Cardiac muscle cell (in vitro differentiated cells and primary cell): ENCODE data around the gene FHL3. TPM values are rescaled to one million over a fixed set of nuclear protein-coding genes. Genes with fewer than 3 reads are reported as not detected.

ENCODE experiments used
- DNase-seq, 2 donors: peaks; one replicate each; pipeline versions ENCODE4 v3.0.0 to v3.0.0-alpha.2; 2010 to 2017; ENCODE audit warnings: low read depth in 1 of 2, low spot score in 1 of 2
- H3K27ac ChIP-seq: fragments of 200-600 bp; sonication (generic); 2 replicates; pipeline ENCODE4 v1.5.1; 2016
- H3K27me3 ChIP-seq: fragments of 200-600 bp; sonication (generic); 2 replicates; pipeline ENCODE4 v1.6.0; 2016; ENCODE audit warnings: control low read depth
- H3K36me3 ChIP-seq: fragments of 200-600 bp; sonication (generic); 2 replicates; pipeline ENCODE4 v1.5.1; 2016; ENCODE audit warnings: control low read depth
- H3K4me1 ChIP-seq: fragments of 200-600 bp; sonication (generic); 2 replicates; pipeline ENCODE4 v1.8.1; 2017; ENCODE audit warnings: low read depth, mild to moderate bottlenecking, mixed run types
- H3K4me3 ChIP-seq: fragments of 200-600 bp; sonication (generic); 2 replicates; pipeline ENCODE4 v1.5.1; 2016; ENCODE audit warnings: mild to moderate bottlenecking
- H3K9me3 ChIP-seq: fragments of 200-600 bp; sonication (generic); 2 replicates; pipeline ENCODE4 v1.5.1; 2017; ENCODE audit warnings: low read depth, mild to moderate bottlenecking, control low read depth
- CTCF ChIP-seq: IDR thresholded peaks from 2 replicates; pipeline ENCODE4 v1.5.1; 2012; ENCODE audit warnings: low read depth, mild to moderate bottlenecking, low read length
- polyA plus RNA-seq: library from polyadenylated mRNA; unstranded; fragments of >200 nt; fragmentation: Nextera tagmentation; extraction: Ambion mirVana; gene quantifications from 2 replicates; pipeline ENCODE4 v1.2.1, GENCODE V29; 2016
- total RNA-seq: library from RNA; depleted of rRNA; stranded (reverse); fragments of >200 nt; gene quantifications from 2 replicates; pipeline ENCODE4 v1.2.3, GENCODE V29; 2016

The FHL3 gene
- total and polyA plus RNA-seq, 2 experiments from 2014 or later = 33.0 to 47.4 TPM

DNA sequence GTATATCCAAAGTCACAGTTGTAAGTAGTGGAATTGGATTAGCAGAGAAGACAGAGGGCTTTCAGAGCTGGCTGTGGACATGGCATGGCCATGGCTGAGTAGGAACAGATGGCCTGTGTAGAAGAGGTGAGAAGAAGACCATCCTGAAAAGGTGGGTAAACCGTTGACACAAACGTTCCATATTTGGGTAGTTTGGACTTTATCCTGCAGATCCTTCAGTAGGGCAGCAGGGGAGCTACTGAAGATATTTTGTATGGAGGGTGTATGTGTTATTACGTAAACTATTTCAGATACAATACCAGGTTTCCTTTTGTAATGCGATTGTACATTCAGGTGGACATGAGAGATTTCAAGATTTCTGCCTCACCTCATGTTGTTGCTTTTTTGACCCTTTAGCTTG, 8.9 kb upstream of the FHL3 start:
- Histone ChIP-seq H3K4me3 (no peak overlapping the region), H3K9me3 (no peaks in the 10 kb centered on the region), H3K27me3 (no peaks in the 10 kb centered on the region), H3K4me1 (peaks cover 10% of the 10 kb centered on the region), H3K36me3 (peaks cover 25% of the 10 kb centered on the region), H3K27ac (no peak overlapping the region)
- peak; percentile 17 for TF ChIP-seq CTCF
- DNase-seq = peak in 1 of 2 donors; percentile 27

DNA sequence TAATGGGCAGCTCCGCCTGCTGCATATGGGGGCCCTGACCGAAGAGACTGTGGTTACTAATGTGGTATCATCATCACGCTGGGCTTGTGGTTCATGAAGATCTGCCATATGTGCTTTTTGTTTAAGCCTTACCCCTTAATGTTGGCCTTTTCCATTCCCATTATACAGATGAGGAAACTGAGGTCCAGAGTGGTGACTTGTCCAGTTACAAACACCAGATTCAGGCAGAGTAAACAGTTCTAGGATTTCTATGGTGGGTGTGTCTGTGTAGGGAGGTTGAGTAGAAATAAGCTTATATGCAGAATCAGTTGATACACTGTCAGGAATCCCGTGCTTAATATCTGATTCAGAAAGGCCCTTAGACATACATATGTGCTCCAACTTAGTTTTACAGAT, 7.9 kb upstream of the FHL3 start:
- peak overlapping the region; percentile 98 for H3K27ac ChIP-seq
- no peak for TF ChIP-seq CTCF
- H3K36me3 ChIP-seq = peaks cover 18% of the 10 kb centered on the region
- no peaks in the 10 kb centered on the region for H3K9me3 ChIP-seq
- no peak for DNase-seq
- H3K4me1 ChIP-seq = peaks cover 16% of the 10 kb centered on the region
- H3K4me3 ChIP-seq = peak overlapping the region; percentile 73
- H3K27me3 ChIP-seq = no peaks in the 10 kb centered on the region

DNA sequence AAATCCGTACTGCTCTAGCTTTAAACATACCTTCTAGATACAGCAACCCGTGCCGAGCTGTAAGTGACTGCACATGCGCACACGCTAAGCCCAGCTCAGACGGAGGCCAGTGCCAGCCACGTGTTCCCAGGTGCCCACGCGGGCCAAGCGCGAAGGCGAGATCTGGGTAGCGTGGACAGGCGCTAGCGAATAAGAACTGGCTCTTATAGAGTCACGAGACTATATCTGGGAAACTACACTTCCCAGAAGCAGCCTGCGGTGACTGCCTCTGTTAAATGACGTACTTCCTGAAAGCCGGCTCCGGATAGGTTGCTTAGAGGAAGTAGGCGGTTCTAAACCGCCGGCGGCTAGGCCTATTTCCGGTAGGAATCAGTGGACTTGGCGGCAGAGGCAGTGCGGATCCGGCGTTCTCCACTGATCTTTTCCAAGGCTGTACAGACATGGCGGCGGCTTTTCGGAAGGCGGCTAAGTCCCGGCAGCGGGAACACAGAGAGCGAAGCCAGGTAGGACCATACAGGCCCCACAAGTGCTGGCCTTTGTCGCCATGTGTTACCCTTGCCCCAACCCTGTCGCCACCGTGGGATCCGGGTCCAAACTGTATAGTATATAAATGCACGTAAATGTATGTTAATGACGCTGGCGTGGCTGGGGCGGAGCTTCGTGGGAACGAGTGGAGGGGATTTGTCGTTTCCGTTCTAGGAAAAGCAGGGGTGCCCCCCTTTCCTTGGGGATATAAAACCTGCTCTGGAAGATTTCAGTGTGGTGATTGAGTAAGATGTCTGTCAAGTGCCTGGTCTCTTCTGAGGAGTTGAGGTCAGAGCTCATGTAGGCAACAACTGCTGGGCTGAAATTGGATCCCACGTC, 7.3 kb upstream of the FHL3 start, which contains the start of gene UTP11:
TSS of gene UTP11 (plus strand) at position 372 of the 864 bp plus-strand sequence. CDS start at position 441, 69 bp downstream.
- TF ChIP-seq CTCF = no peak
- H3K36me3 ChIP-seq = peaks cover 12% of the 10 kb centered on the region
- no peaks in the 10 kb centered on the region for H3K27me3 ChIP-seq
- H3K4me1 ChIP-seq = peaks cover 16% of the 10 kb centered on the region
- DNase-seq = peak; percentile 98 to 100
- no peaks in the 10 kb centered on the region for H3K9me3 ChIP-seq
- H3K4me3 ChIP-seq = peak within 1 kb of the TSS; percentile 73
- H3K27ac ChIP-seq = peak within 1 kb of the TSS; percentile 98

GRCh38 chr1:38009841-38010180, 4.5 kb upstream of the FHL3 start:
- Histone ChIP-seq H3K4me3 (no peak overlapping the region), H3K27me3 (no peaks in the 10 kb centered on the region), H3K9me3 (no peaks in the 10 kb centered on the region), H3K27ac (peak overlapping the region; percentile 88), H3K4me1 (peaks cover 27% of the 10 kb centered on the region), H3K36me3 (no peaks in the 10 kb centered on the region)
- no peak for DNase-seq
- no peak for TF ChIP-seq CTCF

GRCh38 chr1:38009088-38009840, 4.0 kb upstream of the FHL3 start:
- H3K4me3 ChIP-seq = no peak overlapping the region

More at GRCh38 chr1:38009088-38009840, 4.0 kb upstream of the FHL3 start:
- Histone ChIP-seq H3K27ac (peak overlapping the region; percentile 88), H3K9me3 (no peaks in the 10 kb centered on the region), H3K27me3 (no peaks in the 10 kb centered on the region), H3K36me3 (no peaks in the 10 kb centered on the region), H3K4me1 (peaks cover 30% of the 10 kb centered on the region)
- no peak for TF ChIP-seq CTCF
- DNase-seq = peak; percentile 36 to 81
